GM12875 (cell line): ENCODE measurements around the gene TMEM120B.

ENCODE experiments used
- H3K4me3 ChIP-seq: one replicate; pipeline ENCODE4 v1.5.1; 2011; ENCODE audit warnings: low read depth, low read length, control low read depth
- CTCF ChIP-seq: IDR thresholded peaks from 2 replicates; pipeline ENCODE4 v1.5.1; 2011; ENCODE audit warnings: low read depth, mild to moderate bottlenecking, control low read depth, inconsistent platforms, low read length, moderate library complexity, borderline replicate concordance; ENCODE audit not compliant: insufficient read depth

TMEM120B gene

GRCh38 chr12:121748571-121749265 is 36.2 kb downstream of the TMEM120B start:
- TF ChIP-seq CTCF, result no peak
- H3K4me3 ChIP-seq, result no peak overlapping the region

- H3K4me3 ChIP-seq, result no peak overlapping the region
- no peak for TF ChIP-seq CTCF
Observed at GRCh38 chr12:121749267-121749666, 36.7 kb downstream of the TMEM120B start.

- no peak for TF ChIP-seq CTCF
Observed at GRCh38 chr12:121750507-121750955, 38.0 kb downstream of the TMEM120B start.

GRCh38 chr12:121751034-121751433 is 38.5 kb downstream of the TMEM120B start:
- no peak for TF ChIP-seq CTCF
- H3K4me3 ChIP-seq, result no peak overlapping the region

More at GRCh38 chr12:121750507-121750955, 38.0 kb downstream of the TMEM120B start:
- no peak overlapping the region for H3K4me3 ChIP-seq

- TF ChIP-seq CTCF, result no peak
- H3K4me3 ChIP-seq, result no peak overlapping the region
Observed at GRCh38 chr12:121751749-121752351, 39.3 kb downstream of the TMEM120B start.

- H3K4me3 ChIP-seq, result no peak overlapping the region
- TF ChIP-seq CTCF, result no peak
Observed at GRCh38 chr12:121753844-121754264, 41.3 kb downstream of the TMEM120B start.

- H3K4me3 ChIP-seq, result no peak overlapping the region
- no peak for TF ChIP-seq CTCF
Observed at GRCh38 chr12:121754836-121755235, 42.3 kb downstream of the TMEM120B start.
